Measurements from ENCODE around the gene DPEP3. TPM values are rescaled to one million over a fixed set of nuclear protein-coding genes. Genes with fewer than 3 reads are reported as not detected.
A peak's percentile ranks its signal among the peaks of the same experiment; 100 is the strongest.
"Not testable (repeated sequence)": the region's sequence is repeated elsewhere in the genome, so short reads cannot be mapped to it uniquely, and the experiment has no call there.

DPEP3 gene, protein sequence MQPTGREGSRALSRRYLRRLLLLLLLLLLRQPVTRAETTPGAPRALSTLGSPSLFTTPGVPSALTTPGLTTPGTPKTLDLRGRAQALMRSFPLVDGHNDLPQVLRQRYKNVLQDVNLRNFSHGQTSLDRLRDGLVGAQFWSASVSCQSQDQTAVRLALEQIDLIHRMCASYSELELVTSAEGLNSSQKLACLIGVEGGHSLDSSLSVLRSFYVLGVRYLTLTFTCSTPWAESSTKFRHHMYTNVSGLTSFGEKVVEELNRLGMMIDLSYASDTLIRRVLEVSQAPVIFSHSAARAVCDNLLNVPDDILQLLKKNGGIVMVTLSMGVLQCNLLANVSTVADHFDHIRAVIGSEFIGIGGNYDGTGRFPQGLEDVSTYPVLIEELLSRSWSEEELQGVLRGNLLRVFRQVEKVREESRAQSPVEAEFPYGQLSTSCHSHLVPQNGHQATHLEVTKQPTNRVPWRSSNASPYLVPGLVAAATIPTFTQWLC
- total RNA-seq = under 1 TPM; 0.10 TPM

DNA sequence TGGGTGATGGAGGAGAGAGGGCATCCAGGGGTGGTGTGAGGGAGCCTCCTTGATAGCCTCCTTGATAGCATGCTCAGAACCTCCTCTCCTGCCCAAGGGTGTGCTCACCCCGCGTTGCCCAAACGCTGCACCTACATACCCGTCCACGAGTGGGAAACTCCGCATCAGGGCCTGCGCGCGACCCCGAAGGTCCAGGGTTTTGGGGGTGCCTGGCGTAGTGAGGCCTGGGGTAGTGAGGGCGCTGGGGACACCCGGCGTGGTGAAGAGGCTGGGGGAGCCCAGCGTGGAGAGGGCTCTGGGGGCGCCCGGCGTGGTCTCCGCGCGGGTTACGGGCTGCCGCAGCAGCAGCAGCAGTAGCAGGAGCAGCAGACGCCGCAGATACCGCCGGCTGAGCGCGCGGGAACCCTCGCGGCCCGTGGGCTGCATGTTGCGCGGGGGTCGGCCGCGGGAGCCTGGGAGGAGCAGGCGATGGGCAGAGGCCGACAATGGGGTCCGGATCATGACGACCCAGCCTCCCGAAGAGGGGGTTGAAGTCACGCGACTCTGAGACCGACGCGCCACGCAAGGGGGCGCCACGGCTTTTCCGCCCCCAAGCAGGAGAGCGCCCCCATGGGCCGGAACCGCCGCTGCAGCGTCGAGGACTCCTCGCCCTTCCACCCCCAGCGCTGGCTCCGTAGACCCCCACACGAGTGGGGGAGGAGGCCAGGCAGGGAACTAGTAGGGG lies at the start of gene DPEP3:
DPEP3 (minus strand) TSS at position 545 of the 724 bp plus-strand sequence; CDS start at position 426, 119 bp downstream.
- ChIA-PET CTCF (interaction anchor here (0.8 to 1.5 kb wide), 4 partner anchors 14 to 85 kb away, joined by 3 to 5 read pairs (median 4); no protein-coding TSS in a partner anchor), POLR2A (no interaction called here)
- no peaks in the 10 kb centered on the region for H3K36me3 Mint-ChIP-seq (ENCODE audit: low read depth)
- H3K9me3 Mint-ChIP-seq = no peaks in the 10 kb centered on the region
- no peak within 1 kb of the TSS for H3K27ac Mint-ChIP-seq
- DNase-seq = no peak
- peaks cover 24% of the 10 kb centered on the region for H3K4me1 Mint-ChIP-seq
- no peak within 1 kb of the TSS for H3K4me3 Mint-ChIP-seq
- H3K27me3 Mint-ChIP-seq = peaks cover 4% of the 10 kb centered on the region

DNA sequence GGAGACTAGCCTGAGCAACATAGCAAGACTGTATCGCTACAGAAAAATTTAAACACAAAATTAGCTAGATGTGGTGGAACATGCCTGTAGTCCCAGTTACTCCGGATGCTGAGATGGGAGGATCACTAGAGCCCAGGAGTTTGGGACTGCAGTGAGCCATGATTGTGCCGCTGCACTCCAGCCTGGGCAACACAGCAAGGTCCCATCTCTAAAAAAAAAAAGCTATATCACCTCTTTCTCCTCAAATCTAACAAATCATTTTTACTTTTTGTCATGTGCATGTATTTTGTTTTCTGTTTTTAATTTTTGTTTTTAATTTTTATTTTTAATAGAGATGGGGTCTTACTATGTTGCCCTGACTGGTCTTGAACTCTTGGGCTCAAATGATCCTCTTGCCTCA lies 48.7 kb upstream of the DPEP3 start:
- Mint-ChIP-seq H3K36me3 (ENCODE audit: low read depth) (peaks cover 21% of the 10 kb centered on the region), H3K9me3 (no peaks in the 10 kb centered on the region), H3K27me3 (no peaks in the 10 kb centered on the region), H3K27ac (no peak overlapping the region), H3K4me1 (peaks cover 25% of the 10 kb centered on the region), H3K4me3 (no peak overlapping the region)
- ChIA-PET CTCF (interaction anchor here (0.5 to 1.2 kb wide), 5 partner anchors 12 to 52 kb away, joined by 3 to 8 read pairs (median 3); no protein-coding TSS in a partner anchor), POLR2A (interaction anchor here (0.6 kb wide), 1 partner anchor 105 kb away, joined by 3 read pairs; no protein-coding TSS in a partner anchor)
- no peak for DNase-seq

DNA sequence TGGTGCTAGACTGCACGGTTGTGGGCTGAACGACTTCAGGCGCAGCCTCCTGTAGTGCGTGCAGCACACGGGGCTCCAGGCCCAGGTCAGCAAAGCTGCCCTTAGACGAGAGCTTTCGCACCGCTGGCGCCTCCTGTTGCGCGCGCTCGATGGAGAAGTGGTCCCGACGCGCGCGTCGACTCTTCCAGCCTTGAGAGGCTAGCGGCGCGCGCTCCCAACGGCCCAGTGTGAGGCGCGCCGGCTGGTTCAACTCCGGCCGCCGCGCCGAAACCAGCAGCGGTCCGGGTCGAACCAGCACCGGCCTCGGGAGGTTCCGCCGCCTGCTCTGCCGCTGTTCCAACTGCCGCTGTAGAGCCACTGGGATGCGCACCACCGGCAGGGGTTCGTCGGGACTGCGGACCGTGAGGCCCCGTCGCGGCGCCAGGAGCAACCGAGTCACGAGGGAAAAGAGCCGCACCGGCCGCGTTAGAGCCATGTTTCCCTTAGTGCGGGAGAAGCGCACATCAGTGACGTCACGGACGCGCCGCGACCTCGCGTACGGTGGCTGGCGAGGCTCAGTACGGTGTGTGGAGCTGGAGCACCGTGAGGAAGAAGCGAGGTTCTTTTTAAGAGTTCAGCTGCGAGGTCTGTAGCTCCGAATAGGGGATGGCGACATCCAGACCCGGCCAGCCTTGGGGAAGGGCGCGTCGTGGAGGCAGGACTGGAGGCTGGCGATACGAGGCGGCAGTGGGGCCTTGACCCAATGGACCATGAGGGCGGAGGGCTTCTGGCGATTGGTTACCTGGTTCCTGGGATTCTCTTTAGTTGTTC lies 42.6 kb upstream of the DPEP3 start, which contains the start of the genes DDX28 and DUS2:
DDX28 (minus strand) TSS at position 505 of the 810 bp plus-strand sequence; CDS start at position 475, 30 bp downstream.
DUS2 (plus strand) TSS at position 557 of the 810 bp plus-strand sequence. CDS start 14,740 bp downstream, outside the sequence.
- peaks cover 28% of the 10 kb centered on the region for H3K36me3 Mint-ChIP-seq (ENCODE audit: low read depth)
- H3K27ac Mint-ChIP-seq = peak within 1 kb of the TSS; percentile 95
- H3K27me3 Mint-ChIP-seq = no peaks in the 10 kb centered on the region
- peak within 1 kb of the TSS; percentile 96 for H3K4me3 Mint-ChIP-seq
- POLR2A ChIA-PET = no interaction called here
- peak; percentile 92 for DNase-seq
- peaks cover 34% of the 10 kb centered on the region for H3K4me1 Mint-ChIP-seq
- CTCF ChIA-PET = interaction anchor here (0.6 to 1.9 kb wide), 12 partner anchors 9 to 250 kb away, joined by 3 to 10 read pairs (median 3); partner anchors contain the start of gene DPEP2
- H3K9me3 Mint-ChIP-seq = no peaks in the 10 kb centered on the region

DNA sequence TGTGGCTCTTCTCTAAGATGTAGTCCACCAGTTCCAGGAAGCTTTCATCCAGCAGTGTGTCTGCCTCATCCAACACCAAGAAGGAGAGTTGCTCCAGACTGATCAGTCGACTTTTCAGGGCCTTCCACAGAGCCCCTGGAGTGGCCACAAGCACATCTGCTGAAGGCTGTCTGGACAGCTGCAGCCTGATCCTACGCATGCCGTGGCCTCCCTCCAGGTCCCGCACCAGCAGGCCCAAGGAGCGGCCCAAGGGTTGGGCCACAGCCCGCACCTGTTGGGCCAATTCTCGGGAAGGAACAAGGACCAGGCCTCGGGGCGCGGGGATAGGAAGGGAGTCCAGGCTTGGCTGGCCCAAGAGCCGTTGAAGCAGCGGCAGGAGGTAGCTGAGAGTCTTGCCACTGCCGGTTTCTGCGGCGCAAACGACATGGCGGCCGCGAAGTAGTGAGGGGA lies 42.0 kb upstream of the DPEP3 start:
- POLR2A ChIA-PET = interaction anchor here (0.6 kb wide), 1 partner anchor 1144 kb away, joined by 4 read pairs; no protein-coding TSS in a partner anchor
- DNase-seq = no peak
- Mint-ChIP-seq H3K36me3 (ENCODE audit: low read depth) (peaks cover 22% of the 10 kb centered on the region), H3K27ac (peak overlapping the region; percentile 95), H3K4me3 (peak overlapping the region; percentile 96), H3K27me3 (no peaks in the 10 kb centered on the region), H3K9me3 (no peaks in the 10 kb centered on the region), H3K4me1 (peaks cover 34% of the 10 kb centered on the region)
- CTCF ChIA-PET = interaction anchor here (0.6 to 1.9 kb wide), 9 partner anchors 9 to 189 kb away, joined by 3 to 10 read pairs (median 3); no protein-coding TSS in a partner anchor

DNA sequence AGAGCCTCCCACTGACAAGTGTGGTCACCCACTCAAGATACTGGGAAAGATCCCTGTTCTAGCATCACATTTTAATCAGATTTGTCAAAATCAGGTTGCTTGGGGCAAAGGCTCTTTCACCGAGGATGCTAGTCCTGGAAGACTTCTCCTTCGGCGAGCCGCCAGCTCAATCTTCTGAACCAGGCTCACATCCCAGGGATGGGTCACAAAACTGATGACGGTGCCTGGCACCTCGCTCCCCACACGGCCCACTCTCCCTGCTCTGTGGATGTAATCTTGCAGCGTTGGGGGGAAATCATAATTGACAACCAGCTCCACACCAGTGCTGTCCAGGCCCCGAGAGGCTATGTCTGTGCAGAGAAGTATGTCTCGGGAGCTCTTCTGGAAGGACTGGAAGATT lies 41.2 kb upstream of the DPEP3 start:
- Mint-ChIP-seq H3K4me1 (peaks cover 34% of the 10 kb centered on the region), H3K27me3 (no peaks in the 10 kb centered on the region), H3K27ac (peak overlapping the region; percentile 95), H3K9me3 (no peaks in the 10 kb centered on the region), H3K4me3 (peak overlapping the region; percentile 96), H3K36me3 (ENCODE audit: low read depth) (peaks cover 19% of the 10 kb centered on the region)
- ChIA-PET POLR2A (interaction anchor here (0.6 kb wide), 1 partner anchor 1145 kb away, joined by 4 read pairs; no protein-coding TSS in a partner anchor), CTCF (interaction anchor here (0.6 to 1.9 kb wide), 4 partner anchors 10 to 21 kb away, joined by 3 to 10 read pairs (median 6); no protein-coding TSS in a partner anchor)
- DNase-seq = no peak

DNA sequence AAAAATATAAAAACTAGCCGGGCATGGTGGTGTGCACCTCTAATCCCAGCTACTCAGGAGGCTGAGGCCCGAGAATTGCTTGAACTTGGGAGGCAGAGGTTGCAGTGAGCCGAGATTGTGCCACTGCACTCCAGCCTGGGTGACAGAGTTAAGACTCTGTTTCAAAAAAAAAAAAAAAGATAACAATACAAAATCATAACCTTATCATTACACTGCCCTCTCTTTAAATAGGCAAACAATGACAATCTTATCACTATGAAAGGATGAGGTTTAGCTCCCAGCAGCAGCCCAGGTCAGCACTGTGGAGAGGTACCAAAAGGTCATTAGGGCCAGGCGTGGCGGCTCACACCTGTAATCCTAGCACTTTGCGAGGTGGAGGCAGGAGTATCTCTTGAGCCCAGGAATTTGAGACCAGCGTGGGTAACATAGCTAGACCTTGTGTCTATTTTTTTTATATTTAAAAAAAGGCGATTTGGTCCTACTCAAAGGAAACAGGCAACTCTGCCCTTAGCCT lies 38.9 kb upstream of the DPEP3 start:
- H3K36me3 Mint-ChIP-seq (ENCODE audit: low read depth) = peaks cover 16% of the 10 kb centered on the region
- DNase-seq = no peak
- no peaks in the 10 kb centered on the region for H3K9me3 Mint-ChIP-seq
- peaks cover 27% of the 10 kb centered on the region for H3K4me1 Mint-ChIP-seq
- POLR2A ChIA-PET = no interaction called here
- H3K4me3 Mint-ChIP-seq = no peak overlapping the region
- CTCF ChIA-PET = interaction anchor here (0.9 to 1.4 kb wide), 3 partner anchors 16 to 197 kb away, joined by 3 to 5 read pairs (median 4); partner anchors contain the start of gene DPEP2
- H3K27me3 Mint-ChIP-seq = no peaks in the 10 kb centered on the region
- H3K27ac Mint-ChIP-seq = no peak overlapping the region

DNA sequence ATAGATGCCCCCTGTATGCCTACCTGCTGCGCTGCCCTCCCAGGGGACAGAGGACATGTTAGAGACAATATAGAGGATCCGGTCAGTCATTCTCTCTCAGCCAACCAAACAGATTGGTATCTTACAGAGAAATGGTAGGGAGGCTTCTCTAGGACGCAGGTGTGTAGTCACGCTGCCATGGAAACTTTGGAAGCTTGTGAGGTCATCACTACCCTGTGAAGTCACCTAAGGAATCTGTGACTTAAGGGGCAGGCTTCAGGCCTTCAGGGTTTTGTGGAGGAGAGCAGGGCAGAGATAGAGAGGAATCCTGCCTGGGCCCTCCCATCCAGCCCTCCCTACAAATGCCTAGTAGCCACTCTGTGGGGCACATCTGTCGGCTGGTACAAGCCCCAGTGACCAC lies 35.4 kb upstream of the DPEP3 start, which contains the start of gene DPEP2NB:
DPEP2NB (minus strand) TSS at position 231 of the 400 bp plus-strand sequence; CDS start at position 90, 141 bp downstream.
- Mint-ChIP-seq H3K27ac (peak within 1 kb of the TSS; percentile 31), H3K4me1 (peaks cover 10% of the 10 kb centered on the region), H3K9me3 (no peaks in the 10 kb centered on the region), H3K36me3 (ENCODE audit: low read depth) (peaks cover 4% of the 10 kb centered on the region), H3K4me3 (no peak within 1 kb of the TSS), H3K27me3 (no peaks in the 10 kb centered on the region)
- DNase-seq = no peak
- ChIA-PET CTCF (interaction anchor here (1.0 to 1.6 kb wide), 4 partner anchors 11 to 23 kb away, joined by 3 to 4 read pairs (median 3); partner anchors contain the start of gene DPEP2), POLR2A (no interaction called here)

DNA sequence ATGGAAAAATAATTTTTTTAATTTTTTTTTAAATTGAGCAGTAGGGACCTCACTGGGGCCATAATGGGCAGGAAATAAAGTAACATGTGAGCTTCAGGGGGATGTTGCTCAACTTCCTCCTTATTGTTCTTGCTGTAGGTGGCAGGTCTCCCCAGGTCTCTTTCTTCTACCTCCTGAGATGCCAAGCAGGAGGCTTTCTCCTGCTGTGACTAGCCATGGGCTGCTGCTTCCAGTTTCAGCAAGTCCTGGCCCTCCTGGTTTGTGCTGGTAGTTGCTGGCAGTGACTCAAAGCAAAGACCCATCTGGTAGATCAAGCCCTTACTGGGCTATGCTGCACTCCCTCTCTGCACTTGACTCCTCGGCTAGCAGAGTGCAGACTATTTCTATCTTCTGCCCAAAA lies 33.1 kb upstream of the DPEP3 start:
- no peaks in the 10 kb centered on the region for H3K9me3 Mint-ChIP-seq
- DNase-seq = no peak
- CTCF ChIA-PET = interaction anchor here (0.7 to 1.4 kb wide), 5 partner anchors 12 to 100 kb away, joined by 3 to 4 read pairs (median 3); no protein-coding TSS in a partner anchor
- H3K27ac Mint-ChIP-seq = no peak overlapping the region
- peaks cover 15% of the 10 kb centered on the region for H3K4me1 Mint-ChIP-seq
- POLR2A ChIA-PET = interaction anchor here (0.6 kb wide), 1 partner anchor 311 kb away, joined by 8 read pairs; no protein-coding TSS in a partner anchor
- no peak overlapping the region for H3K4me3 Mint-ChIP-seq
- H3K27me3 Mint-ChIP-seq = no peaks in the 10 kb centered on the region
- no peaks in the 10 kb centered on the region for H3K36me3 Mint-ChIP-seq (ENCODE audit: low read depth)

DNA sequence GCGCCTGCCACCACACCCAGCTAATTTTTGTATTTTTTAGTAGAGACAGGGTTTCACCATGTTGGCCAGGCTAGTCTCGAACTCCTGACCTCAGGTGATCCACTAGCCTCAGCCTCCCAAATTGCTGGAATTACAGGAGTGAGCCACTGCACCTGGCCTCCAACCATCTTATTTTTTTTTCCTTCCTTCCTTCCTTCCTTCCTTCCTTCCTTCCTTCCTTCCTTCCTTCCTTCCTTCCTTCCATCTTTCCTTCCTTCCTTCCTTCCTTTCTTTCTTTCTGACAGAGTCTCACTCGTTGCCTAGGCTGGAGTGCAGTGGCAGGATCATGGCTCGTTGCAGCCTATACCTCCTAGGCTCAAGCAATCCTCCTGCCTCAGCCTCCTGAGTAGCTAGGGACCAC lies 29.6 kb upstream of the DPEP3 start:
- H3K4me3 Mint-ChIP-seq; H3K9me3 Mint-ChIP-seq; CTCF ChIA-PET; POLR2A ChIA-PET; H3K36me3 Mint-ChIP-seq (ENCODE audit: low read depth); H3K27me3 Mint-ChIP-seq; DNase-seq; H3K27ac Mint-ChIP-seq: not testable (repeated sequence)
- peaks cover 28% of the 10 kb centered on the region for H3K4me1 Mint-ChIP-seq

DNA sequence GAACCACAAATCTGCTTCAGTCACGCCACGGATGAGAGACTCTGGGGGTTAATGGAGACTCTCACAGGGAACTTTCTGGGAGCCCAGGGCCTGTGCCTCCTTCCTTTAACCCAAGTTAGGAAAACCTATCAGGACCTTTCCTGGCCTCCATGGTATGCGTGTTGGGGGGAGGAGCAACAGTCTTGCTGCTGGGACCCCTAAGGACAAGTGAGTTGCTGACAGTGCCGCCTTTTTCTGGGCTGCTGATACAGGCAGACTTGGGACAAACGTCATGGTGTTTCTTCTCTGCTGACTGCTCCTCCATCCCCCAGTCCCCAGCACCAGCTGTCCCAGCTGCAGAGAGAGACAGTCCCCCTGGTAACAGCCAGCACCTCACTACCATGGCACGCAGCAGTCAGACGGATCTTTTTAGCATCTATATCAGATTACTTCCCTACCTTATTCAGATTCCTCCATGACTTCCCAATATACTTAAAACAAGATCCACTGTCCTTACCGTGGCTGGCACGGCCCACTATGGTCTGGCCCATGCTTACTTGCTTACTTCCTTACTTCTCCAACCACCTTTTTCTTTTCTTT lies 28.9 kb upstream of the DPEP3 start:
- Mint-ChIP-seq H3K9me3 (no peaks in the 10 kb centered on the region), H3K27me3 (no peaks in the 10 kb centered on the region), H3K4me3 (no peak overlapping the region), H3K36me3 (ENCODE audit: low read depth) (peaks cover 3% of the 10 kb centered on the region), H3K27ac (peak overlapping the region; percentile 39), H3K4me1 (peaks cover 31% of the 10 kb centered on the region)
- POLR2A ChIA-PET = no interaction called here
- CTCF ChIA-PET = interaction anchor here (1.1 to 1.2 kb wide), 2 partner anchors 9 to 10 kb away, joined by 3 to 4 read pairs; partner anchors contain the start of gene DPEP2
- no peak for DNase-seq

DNA sequence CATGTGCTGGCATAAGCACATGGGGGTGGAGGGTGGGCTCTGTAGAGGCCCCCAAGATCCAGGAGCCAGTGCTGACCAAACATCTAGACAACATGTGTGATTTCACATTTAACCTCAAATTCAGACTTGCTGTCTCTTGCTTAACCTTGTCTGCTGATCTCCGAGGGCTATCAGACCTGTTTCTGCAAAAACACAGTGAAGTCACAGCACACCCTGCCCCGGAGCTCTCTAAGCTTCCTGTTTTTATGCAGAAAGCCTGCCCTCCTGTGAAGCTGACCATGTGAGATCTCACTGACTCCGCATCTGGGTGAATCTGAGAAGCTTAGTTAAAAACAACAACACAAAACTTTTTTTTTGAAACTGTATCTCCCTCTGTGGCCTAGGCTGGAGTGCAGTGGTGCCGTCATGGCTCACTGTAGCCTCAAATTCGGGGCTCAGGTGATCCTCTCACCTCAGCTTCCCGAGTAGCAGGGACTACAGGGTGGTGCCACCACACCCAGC lies 25.5 kb upstream of the DPEP3 start:
- ChIA-PET CTCF (interaction anchor here (0.6 to 2.2 kb wide), 4 partner anchors 14 to 259 kb away, joined by 3 to 6 read pairs (median 3); partner anchors contain the start of gene SLC7A6), POLR2A (no interaction called here)
- peak overlapping the region; percentile 92 for H3K27ac Mint-ChIP-seq
- peaks cover 27% of the 10 kb centered on the region for H3K4me1 Mint-ChIP-seq
- H3K27me3 Mint-ChIP-seq = no peaks in the 10 kb centered on the region
- peaks cover 3% of the 10 kb centered on the region for H3K36me3 Mint-ChIP-seq (ENCODE audit: low read depth)
- DNase-seq = peak; percentile 70
- H3K9me3 Mint-ChIP-seq = no peaks in the 10 kb centered on the region
- no peak overlapping the region for H3K4me3 Mint-ChIP-seq
